ENCODE measurements around the gene PRAMEF11.
"Not testable (repeated sequence)": the region's sequence is repeated elsewhere in the genome, so short reads cannot be mapped to it uniquely, and the experiment has no call there.

PRAMEF11 gene

GRCh38 chr1:12831310-12831709 is at the start of gene PRAMEF11:
Gene PRAMEF11, minus strand, starts transcription at chr1:12831410. Its CDS starts 2,621 bp downstream, at chr1:12828789.
- DNase-seq = not testable (repeated sequence)

- not testable (repeated sequence) for DNase-seq
Measured at GRCh38 chr1:12878453-12878852, 47.2 kb upstream of the PRAMEF11 start.

- DNase-seq = not testable (repeated sequence)
Measured at GRCh38 chr1:12863131-12863880, 32.1 kb upstream of the PRAMEF11 start.

GRCh38 chr1:12856786-12857185 is 25.6 kb upstream of the PRAMEF11 start, which contains the start of gene PRAMEF2:
Gene PRAMEF2, plus strand, starts transcription at chr1:12857086. Its CDS starts 1,924 bp downstream, at chr1:12859010.
- DNase-seq = not testable (repeated sequence)

- DNase-seq = no peak
Measured at GRCh38 chr1:12851779-12852178, 20.6 kb upstream of the PRAMEF11 start.

- DNase-seq = not testable (repeated sequence)
Measured at GRCh38 chr1:12848620-12849019, 17.4 kb upstream of the PRAMEF11 start, which contains the start of gene HNRNPCL1. Gene HNRNPCL1, minus strand, starts transcription at chr1:12848720. Its CDS starts 431 bp downstream, at chr1:12848289.

GRCh38 chr1:12833251-12833650 is 2.0 kb upstream of the PRAMEF11 start:
- DNase-seq = not testable (repeated sequence)

GRCh38 chr1:12819061-12819460 is 12.1 kb downstream of the PRAMEF11 start:
- DNase-seq = not testable (repeated sequence)

- DNase-seq = no peak
Measured at GRCh38 chr1:12811409-12811784, 19.8 kb downstream of the PRAMEF11 start.

- no peak for DNase-seq
Measured at GRCh38 chr1:12810691-12811408, 20.4 kb downstream of the PRAMEF11 start.

- no peak for DNase-seq
Measured at GRCh38 chr1:12809933-12810332, 21.3 kb downstream of the PRAMEF11 start.

- no peak for DNase-seq
Measured at GRCh38 chr1:12799730-12800129, 31.5 kb downstream of the PRAMEF11 start.

- no peak for DNase-seq
Measured at GRCh38 chr1:12798911-12799310, 32.3 kb downstream of the PRAMEF11 start.

- DNase-seq = not testable (repeated sequence)
Measured at GRCh38 chr1:12791097-12791496, 40.1 kb downstream of the PRAMEF11 start, which contains the start of gene PRAMEF1. Gene PRAMEF1, plus strand, starts transcription at chr1:12791397. Its CDS starts 1,831 bp downstream, at chr1:12793228.

- not testable (repeated sequence) for DNase-seq
Measured at GRCh38 chr1:12784729-12785128, 46.5 kb downstream of the PRAMEF11 start.

- not testable (repeated sequence) for DNase-seq
Measured at GRCh38 chr1:12783783-12784182, 47.4 kb downstream of the PRAMEF11 start.

GRCh38 chr1:12781488-12781887 is 49.7 kb downstream of the PRAMEF11 start:
- DNase-seq = not testable (repeated sequence)

GRCh38 chr1:12778907-12779306 is 52.3 kb downstream of the PRAMEF11 start:
- DNase-seq = no peak

GRCh38 chr1:12778061-12778460 is 53.1 kb downstream of the PRAMEF11 start:
- no peak for DNase-seq

- DNase-seq = no peak
Measured at GRCh38 chr1:12776801-12777557, 54.2 kb downstream of the PRAMEF11 start.

- DNase-seq = no peak
Measured at GRCh38 chr1:12775443-12775842, 55.8 kb downstream of the PRAMEF11 start.

- DNase-seq = no peak
Measured at GRCh38 chr1:12774801-12775345, 56.3 kb downstream of the PRAMEF11 start.
